Middle frontal gyrus (tissue), 1 donor: ENCODE data around the gene ZC3H13.
"Not testable (repeated sequence)": the region's sequence is repeated elsewhere in the genome, so short reads cannot be mapped to it uniquely, and the experiment has no call there.

Source experiments
- DNase-seq: peaks from one replicate; pipeline ENCODE4 v3.0.0-alpha.2; 2015; ENCODE audit warnings: low spot score; ENCODE audit errors: extremely low spot score

ZC3H13 gene

GRCh38 chr13:46006688-46007452 lies 45.7 kb downstream of the ZC3H13 start:
- DNase-seq, result no peak

GRCh38 chr13:46004491-46004890 lies 48.1 kb downstream of the ZC3H13 start:
- DNase-seq, result no peak

- DNase-seq, result no peak
Measured at GRCh38 chr13:45996631-45997030, 55.9 kb downstream of the ZC3H13 start.

GRCh38 chr13:45995245-45995644 lies 57.3 kb downstream of the ZC3H13 start:
- DNase-seq, result no peak

- no peak for DNase-seq
Measured at GRCh38 chr13:45994752-45995151, 57.8 kb downstream of the ZC3H13 start.

- no peak for DNase-seq
Measured at GRCh38 chr13:45989607-45990006, 62.9 kb downstream of the ZC3H13 start.

- not testable (repeated sequence) for DNase-seq
Measured at GRCh38 chr13:45981127-45981526, 71.4 kb downstream of the ZC3H13 start.

GRCh38 chr13:45975337-45975736 lies 77.2 kb downstream of the ZC3H13 start:
- no peak for DNase-seq

DNA sequence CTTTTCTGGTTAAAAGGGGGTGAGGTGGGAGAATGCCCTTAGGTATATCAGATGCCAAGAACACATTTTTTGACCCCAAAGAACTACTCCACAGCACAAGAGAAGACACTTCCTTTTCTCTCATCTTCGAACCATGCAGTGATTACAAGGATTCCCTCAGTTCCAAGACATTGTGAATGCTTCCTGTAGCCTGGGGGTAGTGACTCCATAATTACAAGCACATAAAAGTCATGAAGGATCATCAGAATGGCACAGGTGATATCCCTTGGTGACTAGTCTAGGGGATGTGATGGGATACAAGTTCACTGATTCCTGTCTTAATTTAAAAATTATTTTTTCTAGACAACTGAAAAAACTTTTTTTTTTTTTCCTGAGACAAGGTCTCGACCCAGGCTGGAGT lies 78.0 kb downstream of the ZC3H13 start:
- DNase-seq, result no peak

DNA sequence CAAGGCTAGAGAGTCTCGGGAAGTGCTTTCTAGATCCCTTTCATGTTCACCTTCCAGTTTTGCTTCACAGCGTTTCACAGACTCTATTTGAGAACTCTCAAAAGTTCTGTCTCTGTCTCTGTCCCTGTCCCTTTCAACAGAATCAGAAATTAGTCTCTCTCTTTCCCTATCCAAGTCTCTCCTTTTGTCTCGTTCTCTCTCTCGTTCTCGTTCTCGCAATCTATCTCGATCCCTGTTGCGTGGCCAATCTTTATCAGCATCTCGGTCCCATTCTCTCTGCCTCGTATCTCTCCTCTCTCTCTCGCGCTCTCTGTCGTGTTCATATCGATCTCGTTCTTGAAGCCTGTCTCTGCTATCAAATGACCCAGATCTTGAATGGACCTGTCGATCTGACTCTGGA lies 85.0 kb downstream of the ZC3H13 start:
- DNase-seq, result no peak

- DNase-seq, result no peak
Measured at GRCh38 chr13:45966715-45967114, 85.8 kb downstream of the ZC3H13 start.

DNA sequence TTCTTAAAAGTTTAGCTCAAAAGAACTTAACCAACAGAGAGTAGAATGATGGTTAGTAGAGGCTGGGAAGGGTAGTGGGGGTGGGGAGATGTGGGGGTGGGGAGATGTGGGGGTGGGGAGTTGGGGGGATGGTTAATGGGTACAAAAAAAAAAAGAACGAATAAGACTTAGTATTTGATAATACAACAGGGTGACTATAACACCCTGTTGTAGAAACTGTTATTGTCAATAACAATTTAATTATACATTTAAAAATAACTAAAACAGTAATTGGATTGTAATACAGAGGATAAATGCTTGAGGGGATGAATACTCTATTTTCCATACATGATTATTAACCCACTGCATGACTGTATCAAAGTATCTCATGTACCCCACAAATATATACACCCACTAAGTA lies 91.1 kb downstream of the ZC3H13 start:
- no peak for DNase-seq

DNA sequence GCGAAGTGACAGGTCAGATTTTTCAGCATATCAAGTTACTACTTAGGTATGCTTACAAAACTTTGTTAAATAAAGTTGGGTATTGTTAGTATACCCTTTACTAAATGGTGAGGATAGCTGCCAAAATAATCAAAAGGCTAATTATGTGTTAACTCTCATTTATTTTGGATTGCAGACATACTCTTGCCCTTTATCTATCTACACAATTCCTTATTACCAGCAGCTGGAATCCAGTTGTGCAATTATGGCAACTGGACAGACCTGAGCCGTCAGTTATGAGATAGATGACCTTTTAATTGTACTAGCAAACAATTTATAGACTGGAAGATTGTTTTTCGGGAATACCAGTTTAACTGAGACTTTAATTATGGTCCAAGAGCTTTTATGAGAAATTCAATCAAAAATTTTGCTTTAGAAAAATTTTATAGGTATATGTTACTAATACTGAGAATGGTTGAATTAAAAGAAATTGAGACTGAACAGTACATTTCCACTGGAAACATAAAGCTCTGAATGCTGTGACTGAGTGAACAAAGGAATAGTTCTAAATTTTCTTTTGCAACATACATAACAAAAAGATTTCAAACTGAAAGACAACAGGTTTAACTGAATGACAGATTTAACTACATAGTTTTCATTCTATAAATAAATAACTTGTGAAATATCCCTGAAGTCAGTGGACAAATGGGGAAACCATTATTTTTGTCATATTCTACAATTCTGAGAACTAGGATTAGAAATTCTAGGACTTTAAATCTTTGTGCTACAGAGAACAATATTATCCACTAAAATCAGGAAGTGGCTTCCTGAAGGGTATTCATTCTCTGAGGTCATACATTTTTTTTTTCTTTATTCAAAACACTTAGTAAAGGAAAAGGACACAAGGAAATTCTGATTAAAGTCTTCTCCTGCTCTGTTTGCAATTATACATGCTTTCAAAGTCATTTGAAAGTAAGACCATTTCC lies 97.4 kb downstream of the ZC3H13 start:
- no peak for DNase-seq

- DNase-seq, result no peak
Measured at GRCh38 chr13:45953082-45953481, 99.5 kb downstream of the ZC3H13 start.

DNA sequence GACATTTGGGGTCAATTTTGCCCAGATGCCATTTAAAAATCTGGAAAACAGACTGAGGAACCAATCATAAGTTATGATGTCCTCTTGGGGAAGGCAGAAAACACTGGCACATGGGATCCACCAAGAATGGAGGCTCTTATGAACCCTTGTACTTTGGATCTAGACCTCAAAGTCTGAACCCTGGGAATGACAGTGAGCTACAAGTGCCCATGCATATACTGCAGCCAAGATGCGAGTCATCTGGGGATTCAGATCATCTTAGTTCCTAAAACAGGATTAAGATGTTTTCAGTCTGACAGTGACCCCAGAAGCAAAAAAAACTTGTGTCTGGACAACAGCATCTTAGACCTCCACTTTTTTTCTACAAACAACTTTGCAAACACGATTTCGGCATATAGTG lies 100.8 kb downstream of the ZC3H13 start:
- no peak for DNase-seq

DNA sequence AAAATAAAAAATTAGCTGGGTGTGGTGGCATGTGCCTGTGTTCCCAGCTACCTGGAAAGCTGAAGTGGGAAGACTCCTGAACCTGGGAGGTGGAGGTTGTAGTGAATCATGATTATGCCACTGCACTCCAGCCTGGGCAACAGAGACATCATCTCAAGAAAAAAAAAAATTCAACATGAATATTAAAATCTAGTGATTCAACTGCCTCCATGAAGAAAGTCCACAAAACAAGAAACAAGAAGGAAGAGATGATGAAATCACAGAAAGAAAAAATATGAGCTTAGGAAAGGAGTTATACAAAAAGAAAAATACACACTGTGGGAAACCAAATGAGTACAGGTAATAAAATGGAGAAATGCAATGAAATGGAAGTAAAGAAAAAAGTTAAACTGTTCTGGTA lies 101.4 kb downstream of the ZC3H13 start:
- no peak for DNase-seq

GRCh38 chr13:45950386-45951000 lies 102.1 kb downstream of the ZC3H13 start:
- no peak for DNase-seq

GRCh38 chr13:45949161-45949560 lies 103.4 kb downstream of the ZC3H13 start:
- DNase-seq, result no peak

- DNase-seq, result no peak
Measured at GRCh38 chr13:45943965-45944364, 108.6 kb downstream of the ZC3H13 start.

DNA sequence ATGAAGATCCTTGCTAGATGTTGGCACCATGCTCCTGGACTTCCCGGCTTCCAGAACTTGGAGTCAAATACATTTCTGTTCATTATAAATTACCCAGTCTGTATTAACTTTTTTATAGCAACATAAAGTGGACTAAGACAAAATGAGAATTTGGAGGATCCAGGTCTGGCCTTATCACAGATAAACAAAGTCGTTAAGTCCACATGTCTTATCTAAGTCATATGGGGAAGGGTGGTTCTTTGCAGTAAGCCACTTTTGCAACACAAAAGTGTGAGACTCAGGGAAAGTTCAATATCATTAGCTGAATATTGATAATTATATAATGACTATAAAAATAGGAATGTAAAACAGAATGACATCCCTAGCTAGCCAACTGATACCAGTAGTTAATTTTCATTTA lies 109.4 kb downstream of the ZC3H13 start:
- no peak for DNase-seq

- no peak for DNase-seq
Measured at GRCh38 chr13:45941261-45941660, 111.3 kb downstream of the ZC3H13 start.

GRCh38 chr13:45940061-45940460 lies 112.5 kb downstream of the ZC3H13 start:
- DNase-seq, result no peak
